Measurements from ENCODE around the gene MACC1. TPM values are rescaled to one million over a fixed set of nuclear protein-coding genes. Genes with fewer than 3 reads are reported as not detected.

MACC1 gene
- total RNA-seq, 1 experiment from 2014 or later: 7.9 TPM

DNA sequence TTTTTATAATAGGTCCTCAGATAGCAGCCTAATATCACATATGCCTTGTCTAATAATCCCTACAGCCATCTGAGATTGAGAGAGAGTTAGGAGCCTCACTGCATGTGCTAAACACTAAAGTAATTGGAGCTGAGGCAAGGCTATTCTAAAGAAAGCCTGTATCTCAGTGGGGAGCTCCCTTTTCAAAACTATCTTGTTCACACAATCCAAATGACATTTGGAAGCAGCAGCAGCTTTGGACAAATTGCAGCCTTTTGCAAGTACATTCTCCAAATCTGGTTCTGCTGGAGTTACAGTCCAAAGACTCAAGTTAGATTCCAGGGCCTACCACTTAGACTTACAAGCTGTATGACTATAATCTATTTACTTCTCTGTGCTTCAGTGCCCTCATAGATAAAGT lies 104.5 kb downstream of the MACC1 start:
- POLR2A ChIA-PET (ENCODE audit: unreplicated experiment): no interaction called here
- no peak overlapping the region for H2AFZ ChIP-seq (ENCODE audit: low read length)
- no peaks in the 10 kb centered on the region for H3F3A ChIP-seq (ENCODE audit: low read length, unreplicated experiment)
- H4K20me1 ChIP-seq (ENCODE audit: low read length): no peaks in the 10 kb centered on the region
- H3K27me3 ChIP-seq (ENCODE audit: low read length): no peaks in the 10 kb centered on the region
- no peaks in the 10 kb centered on the region for H3K79me2 ChIP-seq (ENCODE audit: low read length)
- H3K9ac ChIP-seq (ENCODE audit: low read length): no peak overlapping the region
- ATAC-seq (no peak), DNase-seq (no peak)
- CTCF ChIA-PET: no interaction called here
- no peak overlapping the region for H3K27ac ChIP-seq (ENCODE audit: low read length)
- intact Hi-C loops (cut with micrococcal nuclease): no loop called here
- H3K9me3 ChIP-seq (ENCODE audit: low read length): no peaks in the 10 kb centered on the region
- no peak overlapping the region for H3K4me3 ChIP-seq (ENCODE audit: low read length)
- no peak overlapping the region for H3K4me2 ChIP-seq (ENCODE audit: low read length)
- H3K9me2 ChIP-seq (replicated peaks; ENCODE audit: low read length): no peaks in the 10 kb centered on the region
- H3K4me1 ChIP-seq (ENCODE audit: insufficient read depth, low read length): no peaks in the 10 kb centered on the region; the same call in 1 of the 2 replicates
- no peaks in the 10 kb centered on the region for H3K36me3 ChIP-seq (ENCODE audit: low read depth, low read length)
- BruUV-seq (replicated peaks): no TSS peak
- TF ChIP-seq, protein P1, sequence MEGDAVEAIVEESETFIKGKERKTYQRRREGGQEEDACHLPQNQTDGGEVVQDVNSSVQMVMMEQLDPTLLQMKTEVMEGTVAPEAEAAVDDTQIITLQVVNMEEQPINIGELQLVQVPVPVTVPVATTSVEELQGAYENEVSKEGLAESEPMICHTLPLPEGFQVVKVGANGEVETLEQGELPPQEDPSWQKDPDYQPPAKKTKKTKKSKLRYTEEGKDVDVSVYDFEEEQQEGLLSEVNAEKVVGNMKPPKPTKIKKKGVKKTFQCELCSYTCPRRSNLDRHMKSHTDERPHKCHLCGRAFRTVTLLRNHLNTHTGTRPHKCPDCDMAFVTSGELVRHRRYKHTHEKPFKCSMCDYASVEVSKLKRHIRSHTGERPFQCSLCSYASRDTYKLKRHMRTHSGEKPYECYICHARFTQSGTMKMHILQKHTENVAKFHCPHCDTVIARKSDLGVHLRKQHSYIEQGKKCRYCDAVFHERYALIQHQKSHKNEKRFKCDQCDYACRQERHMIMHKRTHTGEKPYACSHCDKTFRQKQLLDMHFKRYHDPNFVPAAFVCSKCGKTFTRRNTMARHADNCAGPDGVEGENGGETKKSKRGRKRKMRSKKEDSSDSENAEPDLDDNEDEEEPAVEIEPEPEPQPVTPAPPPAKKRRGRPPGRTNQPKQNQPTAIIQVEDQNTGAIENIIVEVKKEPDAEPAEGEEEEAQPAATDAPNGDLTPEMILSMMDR (conservative IDR thresholded peaks at IDR 0.05; ENCODE audit: low read depth, low read length): no peak

DNA sequence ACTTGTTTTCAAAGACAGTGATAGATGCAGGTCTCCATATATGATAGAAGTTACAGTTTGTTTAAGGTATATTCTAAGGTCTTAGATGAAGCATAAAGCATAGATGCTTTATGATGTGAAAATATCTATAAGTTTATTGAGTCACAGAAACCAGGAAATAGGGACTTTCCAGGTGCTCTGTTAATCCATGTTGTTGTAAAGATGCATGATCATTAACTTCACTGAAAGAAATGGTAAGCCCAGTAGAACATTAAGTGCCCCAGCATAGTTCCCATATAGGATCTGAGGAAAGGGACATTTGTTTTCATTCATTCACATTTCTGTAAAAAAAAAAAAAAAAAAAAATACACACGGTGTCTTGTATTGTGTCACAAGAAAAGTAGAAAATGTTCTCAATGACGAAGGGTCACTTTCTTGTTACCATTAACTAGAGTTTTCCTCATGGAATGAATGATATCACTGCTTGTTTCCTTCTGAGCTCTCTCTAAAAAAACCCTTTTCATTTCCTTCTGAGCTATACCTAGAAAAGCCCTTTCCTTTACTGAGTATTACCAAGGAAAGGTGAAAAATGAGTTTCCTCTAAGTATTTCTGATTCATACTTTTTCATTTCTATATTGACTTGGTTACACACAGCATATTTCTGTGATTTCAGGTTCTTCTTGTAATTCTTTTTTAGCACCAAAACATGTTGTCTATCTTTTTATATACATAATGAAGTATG lies 105.2 kb downstream of the MACC1 start:
- Histone ChIP-seq H2AFZ (ENCODE audit: low read length) (no peak overlapping the region), H3K4me3 (ENCODE audit: low read length) (no peak overlapping the region), H3K9me3 (ENCODE audit: low read length) (no peaks in the 10 kb centered on the region), H3K9me2 (replicated peaks; ENCODE audit: low read length) (no peaks in the 10 kb centered on the region), H3K27ac (ENCODE audit: low read length) (no peak overlapping the region), H3K36me3 (ENCODE audit: low read depth, low read length) (no peaks in the 10 kb centered on the region), H3K79me2 (ENCODE audit: low read length) (no peaks in the 10 kb centered on the region), H3K9ac (ENCODE audit: low read length) (no peak overlapping the region), H3K4me2 (ENCODE audit: low read length) (no peak overlapping the region), H4K20me1 (ENCODE audit: low read length) (no peaks in the 10 kb centered on the region), H3K27me3 (ENCODE audit: low read length) (no peaks in the 10 kb centered on the region), H3K4me1 (ENCODE audit: insufficient read depth, low read length) (no peaks in the 10 kb centered on the region; the same call in 1 of the 2 replicates), H3F3A (ENCODE audit: low read length, unreplicated experiment) (no peaks in the 10 kb centered on the region)
- TF ChIP-seq, protein P1 (conservative IDR thresholded peaks at IDR 0.05; ENCODE audit: low read depth, low read length): no peak
- no peak for TF ChIP-seq EZH2phosphoT487 (IDR thresholded peaks at IDR 0.05; ENCODE audit: borderline replicate concordance, low read length)
- TF ChIP-seq EZH2 (IDR thresholded peaks at IDR 0.05; ENCODE audit: low read length, unreplicated experiment): no peak
- ChIA-PET CTCF (no interaction called here), POLR2A (ENCODE audit: unreplicated experiment) (no interaction called here)
- BruUV-seq (replicated peaks): no TSS peak
- DNase-seq: no peak
- intact Hi-C loops (cut with micrococcal nuclease): no loop called here
- ATAC-seq: no peak

DNA sequence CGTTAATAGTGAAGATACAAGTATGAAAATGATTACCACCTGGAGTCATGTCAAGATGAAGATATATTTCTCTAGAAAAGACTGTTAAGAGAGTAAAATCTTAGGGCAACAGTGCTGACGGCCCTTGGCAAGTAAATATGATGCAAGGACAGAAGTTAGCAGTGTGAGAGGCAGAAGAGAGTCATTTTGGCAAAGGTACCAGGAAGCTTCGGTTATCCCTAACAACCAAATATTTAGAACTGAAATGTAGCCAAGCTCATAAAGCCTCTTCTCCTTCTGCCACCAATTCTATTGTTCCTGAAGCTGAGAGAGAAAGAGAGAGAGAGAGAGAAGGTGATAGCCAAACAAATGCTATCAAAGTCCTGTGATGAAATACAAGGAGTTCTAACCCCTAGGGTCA lies 109.6 kb downstream of the MACC1 start:
- no peaks in the 10 kb centered on the region for H3K79me2 ChIP-seq (ENCODE audit: low read length)
- H3K4me3 ChIP-seq (ENCODE audit: low read length): no peak overlapping the region
- H3K27me3 ChIP-seq (ENCODE audit: low read length): no peaks in the 10 kb centered on the region
- BruUV-seq (replicated peaks): no TSS peak
- no peaks in the 10 kb centered on the region for H3K9me2 ChIP-seq (replicated peaks; ENCODE audit: low read length)
- no peaks in the 10 kb centered on the region; the same call in 1 of the 2 replicates for H3K4me1 ChIP-seq (ENCODE audit: insufficient read depth, low read length)
- no peak overlapping the region for H3K27ac ChIP-seq (ENCODE audit: low read length)
- no peak overlapping the region for H3K4me2 ChIP-seq (ENCODE audit: low read length)
- H3K36me3 ChIP-seq (ENCODE audit: low read depth, low read length): no peaks in the 10 kb centered on the region
- H4K20me1 ChIP-seq (ENCODE audit: low read length): no peaks in the 10 kb centered on the region
- TF ChIP-seq EZH2phosphoT487 (IDR thresholded peaks at IDR 0.05; ENCODE audit: borderline replicate concordance, low read length): no peak
- TF ChIP-seq, protein P1 (conservative IDR thresholded peaks at IDR 0.05; ENCODE audit: low read depth, low read length): no peak
- TF ChIP-seq EZH2 (IDR thresholded peaks at IDR 0.05; ENCODE audit: low read length, unreplicated experiment): no peak
- no peak overlapping the region for H2AFZ ChIP-seq (ENCODE audit: low read length)
- DNase-seq: peak; percentile 34
- H3K9ac ChIP-seq (ENCODE audit: low read length): no peak overlapping the region
- H3K9me3 ChIP-seq (ENCODE audit: low read length): no peaks in the 10 kb centered on the region
- ChIA-PET POLR2A (ENCODE audit: unreplicated experiment) (no interaction called here), CTCF (no interaction called here)
- ATAC-seq: peak; percentile 37; the same call in 1 of the 2 replicates
- intact Hi-C loops (cut with micrococcal nuclease): no loop called here
- no peaks in the 10 kb centered on the region for H3F3A ChIP-seq (ENCODE audit: low read length, unreplicated experiment)

All from PC-3 (cell line).